ENCODE measurements around the gene KRTAP10-1. TPM values are rescaled to one million over a fixed set of nuclear protein-coding genes. Genes with fewer than 3 reads are reported as not detected.

Gene KRTAP10-1
- polyA plus RNA-seq, 2 of the 4 experiments (the other 2 are of a cell fraction) = not detected

DNA sequence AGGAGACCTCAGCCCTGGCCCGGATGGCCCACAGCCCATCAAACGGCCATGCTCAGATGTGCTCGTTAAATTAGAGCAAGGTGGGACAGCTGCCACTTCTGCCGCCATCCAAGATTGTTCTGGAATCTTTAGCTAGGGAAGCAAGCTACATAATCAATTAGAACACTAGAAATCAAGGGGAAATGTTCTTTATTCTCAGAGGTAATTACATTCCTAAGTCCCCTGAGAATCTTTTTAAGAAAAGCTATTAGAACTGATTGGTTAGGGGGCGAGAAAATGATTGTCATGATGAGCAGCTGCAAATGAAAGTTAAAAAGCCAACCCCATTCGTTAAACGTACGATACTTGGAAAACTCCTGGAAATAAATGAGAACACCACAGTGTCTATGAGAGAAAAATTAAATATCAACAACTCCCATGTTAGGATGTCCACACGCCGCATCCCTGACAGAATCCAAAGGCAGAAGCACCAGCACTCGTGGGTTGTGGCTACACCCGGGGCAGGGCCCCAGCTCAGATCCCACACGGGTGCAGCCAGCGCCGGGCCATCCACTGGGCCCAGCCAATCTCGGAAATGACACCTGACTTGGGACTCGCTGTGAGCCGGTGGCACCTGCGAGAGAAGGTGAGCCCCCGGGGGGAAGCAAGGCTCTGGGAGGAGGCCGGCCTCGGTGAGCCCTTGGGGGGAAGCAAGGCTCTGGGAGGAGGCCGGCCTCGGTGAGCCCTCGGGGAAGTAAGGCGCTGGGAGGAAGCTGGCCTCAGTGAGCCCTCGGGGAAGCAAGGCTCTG lies 37.6 kb downstream of the KRTAP10-1 start:
- no peak overlapping the region for H3K4me3 ChIP-seq
- no peak for DNase-seq (ENCODE audit: low read depth in 1 of 2, low spot score in 1 of 2)
- no peak overlapping the region for H3K27ac ChIP-seq
- no peaks in the 10 kb centered on the region for H3K9me3 ChIP-seq
- H3K4me2 ChIP-seq = no peak overlapping the region
- POLR2A ChIA-PET = no interaction called here
- FAIRE-seq = no peak
- CTCF ChIA-PET = interaction anchor here (0.5 to 1.2 kb wide), 5 partner anchors 8 to 298 kb away, joined by 3 read pairs; no protein-coding TSS in a partner anchor
- WGBS (ENCODE audit: missing lambda C conversion rate) = 83% methylated on average over 20 of the region's 27 CpGs
- H3K4me1 ChIP-seq = no peaks in the 10 kb centered on the region
- no peak for ATAC-seq
- TF ChIP-seq KDM5A (IDR thresholded peaks at IDR 0.05) = no peak
- no peak for TF ChIP-seq KDM1A (IDR thresholded peaks at IDR 0.05; ENCODE audit: low read depth)
- no peak for TF ChIP-seq RARB (CRISPR knock-in tag; IDR thresholded peaks at IDR 0.05)
- TF ChIP-seq CBX2 (IDR thresholded peaks at IDR 0.05; ENCODE audit: borderline replicate concordance, low read depth) = no peak
- no peak for TF ChIP-seq CHD4 (IDR thresholded peaks at IDR 0.05; ENCODE audit: borderline replicate concordance)
- no peak for TF ChIP-seq REST (IDR thresholded peaks at IDR 0.05)
- no peak for TF ChIP-seq FOSB (CRISPR knock-in tag; IDR thresholded peaks at IDR 0.05)

DNA sequence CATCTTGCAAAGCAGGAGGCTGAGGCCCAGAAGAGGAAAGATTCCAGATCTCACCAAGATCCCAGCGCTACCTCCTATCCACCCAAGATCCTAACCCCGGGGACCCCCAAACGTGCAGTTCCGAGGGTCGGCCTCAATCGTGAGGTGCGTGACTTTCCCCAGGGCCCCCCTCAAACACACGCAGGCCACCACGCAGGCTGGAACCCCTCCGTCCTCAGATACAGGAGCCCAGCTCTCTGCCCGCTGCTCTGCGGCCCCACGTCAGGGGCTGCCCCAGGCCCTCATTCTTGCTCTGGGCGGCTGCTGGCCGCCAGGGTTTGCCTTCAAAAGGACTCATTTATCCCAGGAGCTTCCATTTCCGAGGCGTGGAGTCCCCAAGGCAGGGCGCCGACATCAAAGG lies 39.9 kb downstream of the KRTAP10-1 start:
- CTCF ChIA-PET = interaction anchor here (1.0 to 1.3 kb wide), 2 partner anchors 9 to 10 kb away, joined by 3 to 4 read pairs; no protein-coding TSS in a partner anchor
- WGBS (ENCODE audit: missing lambda C conversion rate) = 82% methylated on average over 18 of the region's 19 CpGs
- H3K4me1 ChIP-seq = no peaks in the 10 kb centered on the region
- H3K4me2 ChIP-seq = no peak overlapping the region
- FAIRE-seq (no peak), ATAC-seq (no peak), DNase-seq (ENCODE audit: low read depth in 1 of 2, low spot score in 1 of 2) (no peak)
- H3K4me3 ChIP-seq = no peak overlapping the region
- no peaks in the 10 kb centered on the region for H3K9me3 ChIP-seq
- TF ChIP-seq RAD21 (conservative IDR thresholded peaks at IDR 0.05 in 1 of 2, IDR thresholded peaks at IDR 0.05 in 1 of 2) (no peak), CTCF (IDR thresholded peaks at IDR 0.05) (no peak), HOXA7 (CRISPR knock-in tag; IDR thresholded peaks at IDR 0.05) (no peak), CHD4 (IDR thresholded peaks at IDR 0.05; ENCODE audit: borderline replicate concordance) (no peak), HOXB13 (CRISPR knock-in tag; IDR thresholded peaks at IDR 0.05; ENCODE audit: low read depth) (no peak), ATOH8 (CRISPR knock-in tag; IDR thresholded peaks at IDR 0.05; ENCODE audit: low read depth) (no peak), MAX (IDR thresholded peaks at IDR 0.05) (no peak), USF2 (IDR thresholded peaks at IDR 0.05) (no peak), HMGXB4 (CRISPR knock-in tag; IDR thresholded peaks at IDR 0.05; ENCODE audit: borderline replicate concordance) (no peak), POLR2AphosphoS2 (conservative IDR thresholded peaks at IDR 0.05; ENCODE audit: low read length) (no peak), JUN (IDR thresholded peaks at IDR 0.05) (no peak), RNF2 (IDR thresholded peaks at IDR 0.05; ENCODE audit: borderline replicate concordance, low read depth) (no peak), POLR2A (IDR thresholded peaks at IDR 0.05; ENCODE audit: low read length) (no peak), JUNB (IDR thresholded peaks at IDR 0.05) (no peak)
- POLR2A ChIA-PET = no interaction called here
- no peak overlapping the region for H3K27ac ChIP-seq

Measured in A549 (cell line).